H1 (cell line): ENCODE results near the gene ASTL. TPM values are rescaled to one million over a fixed set of nuclear protein-coding genes. Genes with fewer than 3 reads are reported as not detected.

Source experiments
- ATF2 ChIP-seq: IDR thresholded peaks from 2 replicates; pipeline ENCODE4 v1.6.1; 2012; ENCODE audit warnings: low read length, inconsistent platforms
- BACH1 ChIP-seq: IDR thresholded peaks from 2 replicates; pipeline ENCODE4 v1.6.1; 2012; ENCODE audit warnings: low read length, improper control_type of control experiment
- CEBPB ChIP-seq: IDR thresholded peaks from 2 replicates; pipeline ENCODE4 v1.6.1; 2012; ENCODE audit warnings: low read depth, low read length
- CHD7 ChIP-seq: fragments of 300-600 bp; sonication (generic); IDR thresholded peaks from 2 replicates; pipeline ENCODE4 v1.7.1; 2012; ENCODE audit warnings: low read length, moderate library complexity, mild to moderate bottlenecking, inconsistent platforms; ENCODE audit not compliant: insufficient replicate concordance
- GTF2F1 ChIP-seq: IDR thresholded peaks from 2 replicates; pipeline ENCODE4 v1.6.1; 2012; ENCODE audit warnings: low read depth, low read length, improper control_type of control experiment, borderline replicate concordance
- TBP ChIP-seq: IDR thresholded peaks from 2 replicates; pipeline ENCODE4 v1.6.1; 2011; ENCODE audit warnings: low read depth, low read length, improper control_type of control experiment
- polyA plus RNA-seq, 7 experiments: library from polyadenylated mRNA; depleted of rRNA in 3 of 7; stranded (reverse) in 5 of 7; unstranded in 2 of 7; fragments of >200 nt in 5 of 7; fragments of 200-250 nt in 2 of 7; gene quantifications; 1 replicate in 5 of 7; 2 replicates in 1 of 7; 4 replicates in 1 of 7; pipeline versions ENCODE4 v1.2.1 to v1.2.3, GENCODE V29; 2011 to 2013; ENCODE audit warnings: missing spikeins in 2 of 7, mixed read lengths in 2 of 7
- total RNA-seq: library from RNA; stranded (reverse); fragmentation: NEBNext Ultra II Directional; extraction: Animal tissue kit (Norgen Biotek cat#: 25700); gene quantifications from 2 replicates; pipeline ENCODE4 v1.2.1, GENCODE V29; 2021

The ASTL gene
- total and polyA plus RNA-seq, 2 of the 8 experiments (the other 6 are each of a cell fraction or from before 2014, with no cell fraction given) = 0.60 to 1.4 TPM

- no peak for TF ChIP-seq CHD7
- no peak for TF ChIP-seq ATF2
- TF ChIP-seq TBP = no peak
- TF ChIP-seq GTF2F1 = no peak
- TF ChIP-seq BACH1 = no peak
- TF ChIP-seq CEBPB = no peak
These were observed 6.2 kb downstream of the ASTL start (continued) for GRCh38 chr2:96131813-96132745.
